Coronary artery (tissue), 2 donors: Measurements from ENCODE around the gene TRAF6.

ENCODE experiments used
- DNase-seq: peaks from one replicate; pipeline ENCODE4 v3.0.0-alpha.2; 2017; ENCODE audit warnings: low spot score
- H3K27ac ChIP-seq, 2 donors: fragments of 200-600 bp; sonication (generic); one replicate each; pipeline ENCODE4 v1.5.1; 2016 to 2019
- H3K4me3 ChIP-seq: fragments of 200-600 bp; sonication (generic); 2 replicates; pipeline ENCODE4 v1.5.1; 2016; ENCODE audit warnings: mild to moderate bottlenecking, moderate library complexity
- TF ChIP-seq, protein P1 (sequence below): fragments of 200-600 bp; sonication (generic); IDR thresholded peaks from one replicate; pipeline ENCODE4 v1.5.1; 2019; ENCODE audit warnings: antibody characterized with exemption

Gene TRAF6

DNA sequence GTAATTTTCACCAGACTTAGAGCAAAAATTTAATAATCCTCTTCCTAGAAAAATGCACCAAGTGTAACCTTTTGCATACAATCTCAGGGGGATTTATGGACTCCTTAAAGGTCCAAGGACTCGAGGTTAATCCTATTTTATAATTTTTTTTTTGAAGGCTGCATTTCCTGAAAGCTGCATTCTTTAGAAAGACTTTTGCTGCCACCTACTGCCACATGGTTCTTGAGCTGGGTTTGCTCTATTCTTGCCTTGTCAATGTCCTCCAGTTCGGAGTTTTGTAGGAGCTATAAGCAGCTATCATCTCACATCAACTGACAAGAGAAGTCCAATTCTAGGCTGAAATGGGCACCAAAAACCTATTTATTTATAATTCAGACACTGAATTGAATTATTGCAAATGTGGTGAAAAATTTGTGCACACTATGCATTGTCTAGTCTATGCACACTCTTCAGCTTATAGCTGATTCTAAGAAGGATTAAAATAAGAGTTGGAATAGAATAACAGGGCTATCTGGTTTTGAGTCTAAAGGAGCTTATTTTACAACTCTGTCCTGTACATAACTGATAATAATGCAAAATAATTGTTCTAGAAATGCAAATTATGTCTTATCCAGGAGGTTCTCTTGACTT lies 31.3 kb downstream of the TRAF6 start:
- no peak for DNase-seq
- no peak overlapping the region for H3K27ac ChIP-seq

GRCh38 chr11:36475192-36475591 lies 34.9 kb downstream of the TRAF6 start:
- no peak overlapping the region for H3K4me3 ChIP-seq
- DNase-seq, result no peak
- TF ChIP-seq, protein P1, sequence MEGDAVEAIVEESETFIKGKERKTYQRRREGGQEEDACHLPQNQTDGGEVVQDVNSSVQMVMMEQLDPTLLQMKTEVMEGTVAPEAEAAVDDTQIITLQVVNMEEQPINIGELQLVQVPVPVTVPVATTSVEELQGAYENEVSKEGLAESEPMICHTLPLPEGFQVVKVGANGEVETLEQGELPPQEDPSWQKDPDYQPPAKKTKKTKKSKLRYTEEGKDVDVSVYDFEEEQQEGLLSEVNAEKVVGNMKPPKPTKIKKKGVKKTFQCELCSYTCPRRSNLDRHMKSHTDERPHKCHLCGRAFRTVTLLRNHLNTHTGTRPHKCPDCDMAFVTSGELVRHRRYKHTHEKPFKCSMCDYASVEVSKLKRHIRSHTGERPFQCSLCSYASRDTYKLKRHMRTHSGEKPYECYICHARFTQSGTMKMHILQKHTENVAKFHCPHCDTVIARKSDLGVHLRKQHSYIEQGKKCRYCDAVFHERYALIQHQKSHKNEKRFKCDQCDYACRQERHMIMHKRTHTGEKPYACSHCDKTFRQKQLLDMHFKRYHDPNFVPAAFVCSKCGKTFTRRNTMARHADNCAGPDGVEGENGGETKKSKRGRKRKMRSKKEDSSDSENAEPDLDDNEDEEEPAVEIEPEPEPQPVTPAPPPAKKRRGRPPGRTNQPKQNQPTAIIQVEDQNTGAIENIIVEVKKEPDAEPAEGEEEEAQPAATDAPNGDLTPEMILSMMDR, result no peak
- no peak overlapping the region for H3K27ac ChIP-seq

More for the DNA sequence above, 31.3 kb downstream of the TRAF6 start:
- no peak overlapping the region for H3K4me3 ChIP-seq
- TF ChIP-seq, protein P1, result no peak

DNA sequence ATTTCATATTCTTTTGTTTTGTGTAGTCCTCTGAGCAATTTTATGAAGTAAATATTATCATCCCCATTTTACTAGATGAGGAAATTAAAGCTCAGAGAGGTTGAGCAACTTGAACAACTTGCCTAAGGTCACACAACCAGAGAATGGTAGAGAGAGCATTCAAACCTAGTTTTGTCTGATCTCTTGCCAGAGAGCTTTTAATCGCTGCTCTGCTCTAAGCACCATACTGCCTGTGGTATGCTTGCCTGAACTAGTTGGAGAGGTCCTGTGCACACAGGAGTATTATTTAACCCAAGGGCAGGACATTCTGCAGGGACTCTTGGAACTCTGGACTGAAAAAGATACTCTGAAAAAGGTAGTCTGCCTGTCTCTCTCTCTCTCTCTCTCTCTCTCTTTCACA lies 38.5 kb downstream of the TRAF6 start:
- TF ChIP-seq, protein P1, result no peak
- H3K27ac ChIP-seq, result no peak overlapping the region
- H3K4me3 ChIP-seq, result no peak overlapping the region
- DNase-seq, result no peak

DNA sequence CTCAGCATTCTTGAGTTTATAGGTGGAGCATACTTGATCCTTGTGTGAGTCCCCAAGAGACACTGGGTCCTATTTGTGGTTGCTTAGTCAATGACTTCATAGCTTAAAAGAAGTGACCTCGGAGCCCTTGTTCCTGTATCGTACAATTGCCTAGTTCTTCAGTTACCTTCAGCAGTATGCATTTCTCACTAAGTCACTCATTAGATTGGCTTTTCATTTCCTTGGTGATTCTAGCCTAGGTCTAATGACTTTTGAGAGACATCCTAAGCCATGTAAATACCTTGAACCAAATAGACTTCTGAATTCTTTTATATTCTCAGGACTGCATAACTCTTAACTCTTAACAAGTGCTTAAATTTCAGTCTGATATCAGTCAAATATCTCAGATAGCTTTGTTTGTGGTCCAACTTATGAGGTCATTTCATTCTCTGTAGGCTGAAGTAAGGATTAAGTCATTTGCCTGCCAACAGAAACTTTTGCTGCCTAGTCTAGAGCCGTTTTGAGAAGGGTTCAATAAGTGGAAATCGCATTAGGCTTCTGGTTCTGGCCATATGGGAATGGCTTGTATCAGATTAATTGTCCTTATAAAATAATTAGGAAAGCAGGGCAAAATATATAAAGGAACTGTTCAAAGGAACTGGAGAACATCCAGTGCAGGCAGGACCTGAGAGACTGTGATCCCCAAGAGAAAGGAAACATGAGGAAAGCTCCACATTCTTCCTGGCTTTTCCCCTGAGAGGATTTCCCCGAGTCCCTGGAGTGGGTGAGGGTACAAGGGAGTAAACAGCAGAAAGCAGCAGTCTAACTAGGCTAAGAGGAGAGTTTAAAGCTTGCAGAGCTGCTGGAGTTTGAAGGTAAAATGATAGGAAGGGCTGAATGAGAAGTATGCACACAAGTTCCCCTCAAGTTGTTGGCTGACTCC lies 39.9 kb downstream of the TRAF6 start:
- no peak overlapping the region for H3K27ac ChIP-seq
- TF ChIP-seq, protein P1, result no peak
- no peak overlapping the region for H3K4me3 ChIP-seq
- DNase-seq, result no peak

GRCh38 chr11:36469063-36469462 lies 41.0 kb downstream of the TRAF6 start:
- TF ChIP-seq, protein P1, result no peak
- H3K4me3 ChIP-seq, result no peak overlapping the region
- H3K27ac ChIP-seq, result no peak overlapping the region
- no peak for DNase-seq

DNA sequence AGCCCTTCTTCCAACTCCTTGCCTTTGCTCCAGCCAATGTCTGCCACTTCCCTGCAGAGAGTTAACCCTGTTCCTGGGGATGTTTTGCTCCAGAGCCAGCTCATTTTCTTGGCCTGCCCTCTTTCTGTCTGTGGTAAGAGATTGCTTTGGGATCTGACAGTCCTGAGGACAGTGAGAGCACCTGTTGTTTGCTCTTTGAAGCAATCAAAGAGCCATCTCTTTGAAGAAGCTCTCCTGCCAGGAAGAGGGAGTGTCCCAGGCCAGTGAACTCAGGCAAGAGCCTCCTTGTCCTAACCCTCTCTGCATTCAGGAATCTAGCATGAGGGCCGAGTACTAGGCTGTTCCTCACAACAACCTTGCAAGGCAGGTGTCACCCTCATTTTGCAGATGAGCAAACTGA lies 42.2 kb downstream of the TRAF6 start:
- no peak for DNase-seq
- TF ChIP-seq, protein P1, result no peak
- Histone ChIP-seq H3K27ac (no peak overlapping the region), H3K4me3 (no peak overlapping the region)

GRCh38 chr11:36467012-36467411 lies 43.1 kb downstream of the TRAF6 start:
- DNase-seq, result no peak
- Histone ChIP-seq H3K27ac (no peak overlapping the region), H3K4me3 (no peak overlapping the region)
- TF ChIP-seq, protein P1, result no peak
